Measurements from ENCODE around the gene GJA3. TPM values are rescaled to one million over a fixed set of nuclear protein-coding genes. Genes with fewer than 3 reads are reported as not detected.

GJA3 gene
- total and polyA plus RNA-seq, 2 donors (not counting 1 experiment from before 2014, with no cell fraction given): 0.28 to 0.59 TPM

DNA sequence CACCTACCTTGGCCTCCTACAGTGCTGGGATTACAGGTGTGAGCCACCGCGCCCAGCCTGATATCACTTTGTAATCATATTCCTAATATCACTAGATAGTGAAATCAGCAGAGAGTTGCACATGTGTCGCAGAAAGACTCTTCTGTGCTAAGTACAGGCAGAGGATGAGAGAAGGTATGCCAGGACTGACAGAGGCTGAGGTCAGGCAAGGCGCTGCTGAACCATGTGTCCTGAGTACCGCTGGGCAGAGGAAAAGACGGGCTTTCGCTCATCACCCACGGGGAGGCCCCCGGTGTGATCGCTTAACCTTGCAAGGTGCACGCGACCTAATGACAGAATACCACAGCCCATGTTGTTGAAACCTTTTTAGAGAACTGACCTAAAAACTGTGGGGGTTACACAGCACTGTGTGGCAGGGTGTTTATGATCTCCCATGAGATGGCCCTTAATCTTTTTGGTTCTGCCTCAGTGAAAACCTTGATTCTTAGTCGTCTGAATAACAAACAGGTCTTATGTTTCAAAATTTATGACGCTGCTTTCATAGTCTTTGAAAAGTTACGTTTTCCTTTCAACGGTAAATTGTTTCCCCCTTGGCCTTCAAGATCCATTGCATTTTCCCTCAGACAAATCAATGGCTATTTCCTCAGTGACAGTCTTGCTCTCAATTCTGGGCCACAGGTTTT, 12.2 kb downstream of the GJA3 start:
- Mint-ChIP-seq H3K27ac (no peak overlapping the region), H3K4me3 (no peak overlapping the region), H3K4me1 (no peaks in the 10 kb centered on the region), H3K27me3 (peaks cover 50% of the 10 kb centered on the region), H3K9me3 (ENCODE audit: insufficient read depth) (no peaks in the 10 kb centered on the region)
- DNase-seq (no peak), ATAC-seq (ENCODE audit: low read depth) (no peak)
- TF ChIP-seq, protein P1, sequence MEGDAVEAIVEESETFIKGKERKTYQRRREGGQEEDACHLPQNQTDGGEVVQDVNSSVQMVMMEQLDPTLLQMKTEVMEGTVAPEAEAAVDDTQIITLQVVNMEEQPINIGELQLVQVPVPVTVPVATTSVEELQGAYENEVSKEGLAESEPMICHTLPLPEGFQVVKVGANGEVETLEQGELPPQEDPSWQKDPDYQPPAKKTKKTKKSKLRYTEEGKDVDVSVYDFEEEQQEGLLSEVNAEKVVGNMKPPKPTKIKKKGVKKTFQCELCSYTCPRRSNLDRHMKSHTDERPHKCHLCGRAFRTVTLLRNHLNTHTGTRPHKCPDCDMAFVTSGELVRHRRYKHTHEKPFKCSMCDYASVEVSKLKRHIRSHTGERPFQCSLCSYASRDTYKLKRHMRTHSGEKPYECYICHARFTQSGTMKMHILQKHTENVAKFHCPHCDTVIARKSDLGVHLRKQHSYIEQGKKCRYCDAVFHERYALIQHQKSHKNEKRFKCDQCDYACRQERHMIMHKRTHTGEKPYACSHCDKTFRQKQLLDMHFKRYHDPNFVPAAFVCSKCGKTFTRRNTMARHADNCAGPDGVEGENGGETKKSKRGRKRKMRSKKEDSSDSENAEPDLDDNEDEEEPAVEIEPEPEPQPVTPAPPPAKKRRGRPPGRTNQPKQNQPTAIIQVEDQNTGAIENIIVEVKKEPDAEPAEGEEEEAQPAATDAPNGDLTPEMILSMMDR (IDR thresholded peaks at IDR 0.05): no peak
- no peaks in the 10 kb centered on the region for H3K36me3 ChIP-seq (replicated peaks in 1 of 2; ENCODE audit: control extremely low read depth in 1 of 2, control insufficient read depth in 1 of 2, extremely low read depth in 1 of 2, insufficient read depth in 2 of 2, low read length in 1 of 2)
- no peaks in the 10 kb centered on the region for H3K4me1 ChIP-seq (ENCODE audit: control insufficient read depth in 2 of 2, insufficient read depth in 2 of 2, low read length in 2 of 2)
- no peak overlapping the region for H2AFZ ChIP-seq (ENCODE audit: insufficient read depth, low read depth, low read length, poor library complexity, severe bottlenecking)
- H4K20me1 ChIP-seq (ENCODE audit: control insufficient read depth, insufficient read depth, low read length, poor library complexity, severe bottlenecking): peaks cover 6% of the 10 kb centered on the region
- H3K4me2 ChIP-seq (replicated peaks; ENCODE audit: low read depth, low read length, poor library complexity, severe bottlenecking): no peak overlapping the region
- ChIA-PET CTCF (no interaction called here), POLR2A (no interaction called here)
- H3K9me3 ChIP-seq (ENCODE audit: control extremely low read depth in 1 of 3, control insufficient read depth in 2 of 3, insufficient read depth in 1 of 3, low read length in 2 of 3): no peaks in the 10 kb centered on the region
- H3K9ac ChIP-seq (ENCODE audit: low read length): no peak overlapping the region
- 81% methylated on average over 14 of the region's 16 CpGs for WGBS (ENCODE audit: insufficient coverage)
- H3K4me3 ChIP-seq (ENCODE audit: control extremely low read depth in 1 of 5, extremely low read depth in 1 of 5, insufficient read depth in 1 of 5, low read depth in 2 of 5, low read length in 4 of 5): no peak overlapping the region
- H3K27ac ChIP-seq (ENCODE audit: low read length in 2 of 2): no peak overlapping the region
- H3K79me2 ChIP-seq (ENCODE audit: control insufficient read depth, insufficient read depth, low read length): peaks cover 3% of the 10 kb centered on the region
- H3K27me3 ChIP-seq (replicated peaks in 1 of 4; ENCODE audit: control extremely low read depth in 1 of 4, control insufficient read depth in 3 of 4, insufficient read depth in 4 of 4, low read length in 3 of 4): peaks cover 0 to 5% (median 2%) of the 10 kb centered on the region in 4 experiments
- intact Hi-C loops (cut with micrococcal nuclease): no loop called here

DNA sequence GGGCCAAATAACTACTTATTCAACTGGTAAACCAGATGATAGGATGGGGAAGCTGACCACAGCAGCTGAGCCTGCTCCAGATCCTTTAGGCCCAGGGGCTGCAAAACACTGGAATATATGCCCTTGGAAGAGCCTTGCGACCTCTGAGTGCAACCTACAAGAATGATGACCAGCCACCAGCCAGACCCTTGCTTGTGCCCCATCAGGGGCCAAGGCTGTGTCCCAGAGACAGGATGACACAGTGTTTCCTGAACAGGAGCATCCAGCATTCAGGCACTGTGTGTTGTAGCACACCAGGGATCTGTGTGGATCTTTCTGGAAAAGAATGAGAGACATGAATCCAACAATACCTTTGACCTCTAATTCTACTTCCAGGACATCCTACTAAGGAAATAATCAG, 14.5 kb downstream of the GJA3 start:
- CTCF ChIA-PET: no interaction called here
- no peak for DNase-seq
- WGBS (ENCODE audit: insufficient coverage): 85% methylated on average over 1 of the region's 1 CpG
- no peak overlapping the region for H3K27ac ChIP-seq (ENCODE audit: low read length in 2 of 2)
- no peaks in the 10 kb centered on the region for H3K9me3 Mint-ChIP-seq (ENCODE audit: insufficient read depth)
- H3K4me3 ChIP-seq (ENCODE audit: control extremely low read depth in 1 of 5, extremely low read depth in 1 of 5, insufficient read depth in 1 of 5, low read depth in 2 of 5, low read length in 4 of 5): no peak overlapping the region
- peaks cover 0 to 21% (median 7%) of the 10 kb centered on the region in 4 experiments for H3K27me3 ChIP-seq (replicated peaks in 1 of 4; ENCODE audit: control extremely low read depth in 1 of 4, control insufficient read depth in 3 of 4, insufficient read depth in 4 of 4, low read length in 3 of 4)
- H3K4me3 Mint-ChIP-seq: no peak overlapping the region
- H3K36me3 ChIP-seq (replicated peaks in 1 of 2; ENCODE audit: control extremely low read depth in 1 of 2, control insufficient read depth in 1 of 2, extremely low read depth in 1 of 2, insufficient read depth in 2 of 2, low read length in 1 of 2): no peaks in the 10 kb centered on the region
- H3K9ac ChIP-seq (ENCODE audit: low read length): no peak overlapping the region
- peaks cover 2 to 6% of the 10 kb centered on the region in 2 donors for H3K4me1 ChIP-seq (ENCODE audit: control insufficient read depth in 2 of 2, insufficient read depth in 2 of 2, low read length in 2 of 2)
- H3K27me3 Mint-ChIP-seq: peaks cover 52% of the 10 kb centered on the region
- no peak overlapping the region for H3K27ac Mint-ChIP-seq
- H2AFZ ChIP-seq (ENCODE audit: insufficient read depth, low read depth, low read length, poor library complexity, severe bottlenecking): no peak overlapping the region
- H3K9me3 ChIP-seq (ENCODE audit: control extremely low read depth in 1 of 3, control insufficient read depth in 2 of 3, insufficient read depth in 1 of 3, low read length in 2 of 3): peaks cover 0 to 10% (median 0%) of the 10 kb centered on the region in 3 donors
- no peaks in the 10 kb centered on the region for H3K79me2 ChIP-seq (ENCODE audit: control insufficient read depth, insufficient read depth, low read length)
- H3K4me2 ChIP-seq (replicated peaks; ENCODE audit: low read depth, low read length, poor library complexity, severe bottlenecking): no peak overlapping the region
- no peak for ATAC-seq (ENCODE audit: low read depth)
- POLR2A ChIA-PET: no interaction called here
- intact Hi-C loops (cut with micrococcal nuclease): no loop called here
- H3K4me1 Mint-ChIP-seq: no peaks in the 10 kb centered on the region
- no peak for TF ChIP-seq EZH2 (IDR thresholded peaks at IDR 0.05; ENCODE audit: borderline replicate concordance, insufficient read depth, low read depth, low read length, poor library complexity, severe bottlenecking)
- TF ChIP-seq, protein P1 (IDR thresholded peaks at IDR 0.05): no peak
- peaks cover 5% of the 10 kb centered on the region for H4K20me1 ChIP-seq (ENCODE audit: control insufficient read depth, insufficient read depth, low read length, poor library complexity, severe bottlenecking)
